H4 (cell line): Measurements from ENCODE around the gene KLHDC10. TPM values are rescaled to one million over a fixed set of nuclear protein-coding genes. Genes with fewer than 3 reads are reported as not detected.
"Not testable (repeated sequence)": the region's sequence is repeated elsewhere in the genome, so short reads cannot be mapped to it uniquely, and the experiment has no call there.

Experiments used
- DNase-seq: peaks from one replicate; pipeline ENCODE4 v3.0.0-alpha.2; 2015; ENCODE audit warnings: low spot score
- total RNA-seq: library from RNA; depleted of rRNA; stranded (reverse); fragments of >200 nt; shearing (Covaris generic); gene quantifications from 2 replicates; pipeline ENCODE4 v1.2.3, GENCODE V29; 2014

KLHDC10 gene
- total RNA-seq, 1 experiment from 2014 or later, result 15.5 TPM

- DNase-seq, result peak; percentile 83
These were observed 1.6 kb downstream of the KLHDC10 start for GRCh38 chr7:130071701-130072622.

DNA sequence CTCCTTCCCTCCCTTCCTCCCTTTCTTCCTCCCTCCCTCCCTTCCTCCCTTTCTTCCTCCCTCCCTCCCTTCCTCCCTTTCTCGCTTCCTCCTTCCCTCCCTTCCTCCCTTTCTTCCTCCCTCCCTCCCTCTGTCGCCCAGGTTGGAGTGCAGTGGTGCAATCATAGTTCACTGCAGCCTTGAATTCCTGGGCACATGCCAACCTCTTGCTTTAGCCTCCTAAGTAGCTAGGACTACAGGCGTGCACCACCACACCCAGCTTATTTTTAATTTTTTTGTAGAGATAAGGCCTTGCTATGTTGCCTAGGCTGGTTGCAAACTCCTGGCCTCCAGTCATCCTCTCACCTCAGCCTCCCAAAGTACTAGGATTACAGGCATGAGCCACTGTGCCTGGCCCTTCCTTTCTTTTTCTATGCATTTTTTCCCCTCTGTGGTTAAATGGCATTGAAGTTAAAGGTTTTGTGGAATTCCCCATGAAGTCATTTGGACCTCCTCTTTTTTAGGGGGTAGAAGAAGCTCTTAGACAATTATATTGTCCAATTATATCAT is 9.6 kb downstream of the KLHDC10 start:
- no peak for DNase-seq

- DNase-seq, result not testable (repeated sequence)
These were observed 13.2 kb downstream of the KLHDC10 start for GRCh38 chr7:130083497-130083896.

DNA sequence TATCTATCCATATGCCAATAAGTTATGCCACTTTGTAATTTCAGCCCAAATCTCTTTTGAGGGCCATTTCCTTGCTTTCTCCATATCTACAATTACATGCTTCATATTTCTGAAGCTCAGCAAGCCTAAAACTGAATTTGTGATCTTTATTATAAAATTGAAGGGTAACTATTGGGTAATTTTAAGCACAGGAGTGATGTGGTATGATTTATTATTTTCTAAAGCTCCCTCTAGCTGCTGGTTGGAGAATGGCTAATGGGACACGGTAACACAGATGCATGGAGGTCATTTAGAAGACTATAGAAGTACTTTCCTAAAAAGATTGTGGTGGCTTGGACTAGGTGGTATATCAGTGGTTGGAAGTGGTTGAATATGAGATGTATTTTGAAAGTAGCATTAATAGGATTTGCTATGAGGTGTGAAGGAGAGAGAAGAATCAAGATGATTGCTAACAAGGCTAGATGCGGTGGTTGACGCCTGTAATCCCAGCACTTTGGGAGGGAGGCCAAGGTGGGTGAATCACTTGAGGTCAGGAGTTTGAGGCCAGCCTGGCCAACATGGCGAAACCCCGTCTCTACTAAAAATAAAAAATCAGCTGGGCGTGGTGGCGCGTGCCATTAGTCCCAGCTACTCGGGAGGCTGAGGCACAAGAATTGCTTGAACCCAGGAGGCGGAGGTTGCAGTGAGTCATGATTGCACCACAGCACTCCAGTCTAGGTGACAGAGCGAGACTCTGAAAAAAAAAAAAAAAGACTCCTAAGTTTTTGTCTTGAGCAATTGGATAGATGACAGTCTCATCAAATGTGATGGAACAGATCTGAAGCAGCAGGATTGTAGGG is 13.9 kb downstream of the KLHDC10 start:
- DNase-seq, result peak; percentile 21

DNA sequence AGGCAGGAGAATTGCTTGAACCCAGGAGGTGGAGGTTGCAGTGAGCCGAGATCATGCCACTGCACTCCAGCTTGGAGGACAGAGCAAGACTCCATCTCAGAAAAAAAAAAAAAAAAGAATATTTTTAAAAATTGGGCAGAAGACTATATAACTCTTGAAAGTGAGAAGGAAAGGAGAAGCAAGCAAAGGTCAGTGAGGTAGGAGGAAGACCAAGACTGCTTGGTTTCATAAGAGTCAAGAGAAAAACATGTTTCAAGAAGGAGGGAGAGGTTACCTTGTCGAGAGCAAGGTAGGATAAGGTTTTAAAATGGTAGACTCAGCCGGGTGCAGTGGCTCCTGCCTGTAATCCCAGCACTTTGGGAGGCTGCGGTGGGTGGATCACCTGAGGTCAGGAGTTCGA is 14.9 kb downstream of the KLHDC10 start:
- DNase-seq, result not testable (repeated sequence)

DNA sequence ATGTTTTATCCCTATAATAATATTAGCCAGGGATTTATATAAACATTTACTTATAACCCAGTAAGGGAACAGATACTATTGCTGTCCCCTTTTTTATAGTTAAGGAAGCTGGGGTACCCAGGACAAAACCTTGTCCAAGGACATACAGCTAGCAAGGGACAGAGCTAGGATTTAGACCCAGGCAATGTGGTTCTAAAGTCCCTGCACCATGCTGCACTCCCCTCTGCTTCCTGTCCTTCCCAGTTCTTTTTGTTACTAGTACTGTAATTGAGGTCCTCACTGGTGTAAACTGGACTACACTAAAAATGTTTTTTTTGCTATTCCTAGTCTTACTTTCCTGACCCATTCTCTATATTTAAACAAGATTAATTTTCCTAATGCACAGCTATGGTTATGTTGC is 16.6 kb downstream of the KLHDC10 start:
- no peak for DNase-seq

DNA sequence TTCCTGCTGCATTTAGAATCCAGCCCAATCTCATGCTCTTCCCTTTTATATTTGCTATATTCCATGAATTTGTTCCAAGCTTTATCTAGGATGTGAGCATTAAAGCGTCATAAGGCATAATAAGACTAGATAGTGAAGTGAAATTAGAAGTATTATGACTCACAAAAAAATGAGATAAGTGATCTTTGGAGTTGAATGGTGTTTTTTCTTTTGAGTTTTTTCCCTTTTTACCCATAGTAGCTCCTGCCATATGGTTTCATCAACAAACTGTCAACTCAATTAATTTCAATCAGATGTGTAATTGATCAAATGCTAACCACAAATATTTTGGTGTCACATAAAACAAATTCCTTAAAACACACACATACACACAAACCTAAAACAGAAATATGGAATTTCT is 17.0 kb downstream of the KLHDC10 start:
- no peak for DNase-seq

GRCh38 chr7:130090745-130091532 is 20.6 kb downstream of the KLHDC10 start:
- no peak for DNase-seq

GRCh38 chr7:130091999-130092398 is 21.7 kb downstream of the KLHDC10 start:
- no peak for DNase-seq

DNA sequence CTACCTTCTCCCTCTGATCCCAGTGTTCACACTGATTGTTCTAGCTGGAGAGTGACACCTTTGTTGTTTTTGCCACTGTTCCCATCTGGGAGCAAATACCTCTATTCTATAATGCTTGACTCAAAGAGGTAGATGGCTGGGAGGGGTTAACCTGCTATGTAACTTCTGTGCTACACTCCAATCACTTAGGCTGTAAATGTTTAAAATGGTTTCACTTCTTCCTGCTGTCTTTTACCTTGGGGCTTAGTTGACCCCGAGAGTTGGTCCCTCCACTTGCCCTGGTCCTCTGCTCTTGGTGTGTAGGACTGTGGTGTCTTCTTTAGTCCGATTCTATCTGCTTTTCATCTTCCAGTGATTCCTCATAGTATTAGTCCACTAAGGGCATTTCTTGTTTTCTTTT is 22.3 kb downstream of the KLHDC10 start:
- no peak for DNase-seq

DNA sequence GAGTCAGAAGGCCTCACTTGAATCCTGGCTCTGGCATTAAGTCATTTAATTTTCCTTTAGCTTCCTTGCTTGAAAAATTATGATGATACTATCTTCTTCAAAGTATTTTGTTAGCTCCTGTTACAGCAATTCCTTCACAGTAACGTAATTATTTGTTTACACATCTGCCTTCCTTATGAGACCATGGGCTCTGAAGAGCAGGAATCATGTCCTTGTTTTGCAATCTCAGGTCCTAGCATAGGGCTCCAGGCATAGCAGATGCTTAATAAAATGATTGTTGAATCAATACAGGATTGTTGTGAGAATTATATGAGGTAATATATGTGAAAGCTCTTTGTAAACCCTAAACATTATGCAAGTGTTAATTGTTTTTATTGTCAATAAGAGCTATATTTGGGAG is 25.5 kb downstream of the KLHDC10 start:
- peak; percentile 30 for DNase-seq

- no peak for DNase-seq
These were observed 26.0 kb downstream of the KLHDC10 start for GRCh38 chr7:130096243-130096827.

DNA sequence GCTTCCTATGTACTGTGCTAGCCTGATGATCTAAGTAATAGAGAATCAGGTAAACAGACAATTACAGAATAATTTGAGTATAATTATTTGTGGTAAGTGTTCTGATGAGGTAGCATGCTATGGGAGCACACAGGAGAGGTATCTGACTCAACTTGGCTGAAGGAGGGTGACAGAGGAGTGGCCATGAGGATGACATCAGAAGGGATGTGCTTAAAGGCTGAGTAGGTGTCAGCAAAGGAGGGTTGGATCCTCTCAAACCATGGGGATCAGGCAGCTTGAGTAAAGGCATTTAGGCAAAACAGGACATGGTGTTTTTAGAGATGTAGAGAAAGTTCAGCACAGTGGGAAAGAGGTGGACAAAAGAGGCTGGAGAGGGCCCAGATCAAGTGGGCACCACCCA is 29.0 kb downstream of the KLHDC10 start:
- DNase-seq, result no peak

- DNase-seq, result no peak
These were observed 32.3 kb downstream of the KLHDC10 start for GRCh38 chr7:130102588-130102987.

GRCh38 chr7:130107949-130108674 is 37.8 kb downstream of the KLHDC10 start:
- DNase-seq, result no peak

- DNase-seq, result no peak
These were observed 38.5 kb downstream of the KLHDC10 start for GRCh38 chr7:130108809-130109208.

DNA sequence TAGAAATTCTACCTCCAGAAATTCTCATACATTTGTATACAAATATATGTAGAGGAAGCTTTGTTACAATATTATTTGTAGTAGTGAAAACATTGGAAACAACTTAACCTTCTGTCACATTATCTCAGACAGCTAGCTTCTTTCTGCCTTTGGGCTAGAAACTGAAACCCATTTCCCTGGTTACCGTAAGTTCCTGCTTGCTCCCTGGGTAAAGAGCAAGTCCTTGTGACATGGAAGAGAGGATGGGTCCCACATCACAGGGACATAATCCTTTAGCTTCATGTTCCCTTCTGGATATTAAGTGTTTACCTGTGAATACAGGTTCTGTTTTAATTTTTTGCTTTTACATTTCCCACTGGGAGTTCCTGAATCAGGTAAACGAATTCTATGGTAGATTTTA is 41.8 kb downstream of the KLHDC10 start:
- DNase-seq, result no peak

DNA sequence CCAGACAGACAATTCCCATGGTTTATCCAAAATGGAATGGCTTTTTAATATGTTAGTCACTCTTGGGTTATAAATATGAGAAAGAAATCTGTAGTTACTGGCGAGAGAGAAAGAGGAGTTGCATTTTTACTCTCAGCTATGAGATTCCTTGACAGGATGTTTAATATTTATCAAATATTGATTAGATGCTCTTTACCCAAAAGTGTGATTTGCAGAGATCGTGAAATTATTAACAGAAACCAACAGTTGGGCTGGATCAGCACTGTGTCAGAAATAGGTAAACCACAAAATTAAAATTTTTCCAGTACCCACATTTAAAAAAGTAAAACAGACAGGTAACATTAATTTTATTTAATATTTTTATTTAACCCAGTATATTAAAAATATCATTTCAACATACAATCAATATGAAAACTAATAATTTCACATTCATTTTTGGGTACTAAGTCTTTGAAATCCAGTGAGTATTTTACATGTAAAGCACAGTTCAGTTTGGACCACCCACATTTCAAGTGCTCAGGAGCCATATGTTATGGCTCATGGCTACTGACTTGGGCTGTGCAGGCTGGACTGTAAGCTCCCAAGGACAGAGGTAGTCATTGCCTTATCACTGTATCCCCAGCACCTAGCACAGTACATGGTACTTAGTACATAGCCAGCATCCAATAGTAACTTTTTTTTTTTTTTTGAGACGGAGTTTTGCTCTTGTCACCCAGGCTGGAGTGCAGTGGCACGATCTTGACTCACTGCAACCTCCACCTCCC is 42.5 kb downstream of the KLHDC10 start:
- DNase-seq, result no peak

DNA sequence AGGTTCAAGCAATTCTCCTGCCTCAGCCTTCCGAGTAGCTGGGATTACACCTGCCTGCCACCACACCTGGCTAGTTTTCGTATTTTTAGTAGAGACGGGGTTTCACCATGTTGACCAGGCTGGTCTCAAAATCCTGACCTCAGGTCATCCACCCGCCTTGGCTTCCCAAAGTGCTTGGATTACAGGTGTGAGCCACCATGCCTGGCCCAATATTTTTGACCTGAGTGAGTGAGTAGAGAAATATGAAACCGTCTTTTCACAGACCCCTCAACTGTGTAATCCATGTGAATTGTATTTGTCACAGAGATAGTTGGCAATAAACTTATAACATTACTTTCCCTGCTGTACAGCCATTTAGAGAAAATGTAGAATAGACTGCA is 43.1 kb downstream of the KLHDC10 start:
- not testable (repeated sequence) for DNase-seq

DNA sequence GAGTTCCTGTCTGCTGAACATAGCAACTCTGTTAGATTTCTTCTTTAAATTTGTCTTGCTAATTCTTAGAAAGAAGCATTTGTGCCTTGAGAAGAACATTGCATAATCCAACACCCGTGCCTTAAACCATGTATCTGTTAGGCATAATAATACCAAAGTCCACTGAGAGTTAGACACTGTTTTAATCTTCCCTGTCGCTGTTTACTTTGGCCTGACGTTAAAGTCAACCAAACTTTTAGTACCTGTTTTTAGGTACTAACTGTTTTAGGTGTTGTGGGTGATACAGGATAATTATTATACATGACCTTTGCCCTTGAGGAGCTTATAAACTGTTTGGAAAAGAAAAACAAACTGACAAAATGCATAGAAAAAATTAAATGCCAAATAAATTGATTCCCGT is 43.6 kb downstream of the KLHDC10 start:
- DNase-seq, result no peak
